HEK293 (cell line): Measurements from ENCODE around the gene ZDHHC13.
A peak's percentile ranks its signal among the peaks of the same experiment; 100 is the strongest.

Experiments
- CTCF ChIA-PET: fragments of 350-600 bp; formaldehyde crosslinking; extraction: SDS; loops from one replicate; lab custom pipeline; 2021; ENCODE audit warnings: antibody characterized with exemption; lab: Yijun Ruan, JAX
- POLR2A ChIA-PET: fragments of 300-600 bp; formaldehyde crosslinking; extraction: SDS; loops from one replicate; lab custom pipeline; 2020; ENCODE audit warnings: antibody characterized with exemption, inconsistent platforms; lab: Yijun Ruan, JAX
- H3K27ac ChIP-seq: fragments of 200-500 bp; sonication (Bioruptor generic); 2 replicates; pipeline ENCODE4 v1.5.1; 2014; ENCODE audit warnings: low read depth, low read length, control low read depth, inconsistent platforms; ENCODE audit errors: extremely low read depth
- H3K36me3 ChIP-seq, 2 experiments: fragments of 200-500 bp in 1 of 2; sonication (Bioruptor generic) in 1 of 2; 1 replicate in 1 of 2; 2 replicates in 1 of 2; pipeline ENCODE4 v1.5.1; 2014 to 2017; ENCODE audit warnings: inconsistent platforms in 2 of 2, low read length in 2 of 2; ENCODE audit not compliant: control insufficient read depth in 2 of 2, insufficient read depth in 1 of 2
- H3K4me1 ChIP-seq: fragments of 200-500 bp; sonication (Bioruptor generic); 2 replicates; pipeline ENCODE4 v1.5.1; 2014; ENCODE audit warnings: mild to moderate bottlenecking, low read length, inconsistent platforms; ENCODE audit not compliant: control insufficient read depth, insufficient read depth
- H3K4me3 ChIP-seq: 2 replicates; pipeline ENCODE4 v1.5.1; 2011; ENCODE audit warnings: low read depth, mild to moderate bottlenecking, control low read depth, low read length, moderate library complexity
- H3K9me3 ChIP-seq: fragments of 200-500 bp; sonication (Bioruptor generic); 2 replicates; pipeline ENCODE4 v1.5.1; 2014; ENCODE audit warnings: low read depth, low read length, inconsistent platforms; ENCODE audit not compliant: control insufficient read depth, insufficient read depth
- SETDB1 ChIP-seq: IDR thresholded peaks from one replicate; pipeline ENCODE4 v1.6.1; 2017; ENCODE audit warnings: mild to moderate bottlenecking, low read length, moderate library complexity, mixed read lengths; ENCODE audit not compliant: insufficient read length
- SP7 ChIP-seq: fragments of 450-650 bp; formaldehyde crosslinking; IDR thresholded peaks from 2 replicates; pipeline ENCODE4 v1.5.1; 2016; ENCODE audit warnings: missing biosample characterization, missing genetic modification characterization
- TRIM28 ChIP-seq: IDR thresholded peaks from 2 replicates; pipeline ENCODE4 v1.6.1; 2011; ENCODE audit warnings: low read length, control low read depth, borderline replicate concordance
- ZEB2 ChIP-seq: fragments of 450-650 bp; formaldehyde crosslinking; IDR thresholded peaks from 2 replicates; pipeline ENCODE4 v1.5.1; 2016; ENCODE audit warnings: missing biosample characterization, missing genetic modification characterization
- ZNF10 ChIP-seq: fragments of 450-650 bp; formaldehyde crosslinking; IDR thresholded peaks from 2 replicates; pipeline ENCODE4 v1.5.1; 2017; ENCODE audit warnings: missing biosample characterization, missing genetic modification characterization
- ZNF155 ChIP-seq: fragments of 450-650 bp; formaldehyde crosslinking; IDR thresholded peaks from 2 replicates; pipeline ENCODE4 v1.5.1; 2016; ENCODE audit warnings: missing biosample characterization, missing genetic modification characterization
- ZNF292 ChIP-seq: fragments of 450-650 bp; formaldehyde crosslinking; IDR thresholded peaks from 2 replicates; pipeline ENCODE4 v1.5.1; 2016; ENCODE audit warnings: low read depth, missing biosample characterization, missing genetic modification characterization, borderline replicate concordance
- ZNF549 ChIP-seq: fragments of 450-650 bp; IDR thresholded peaks from 2 replicates; pipeline ENCODE4 v1.5.1; 2018; ENCODE audit warnings: missing biosample characterization, missing genetic modification characterization, mild to moderate bottlenecking, inconsistent platforms, moderate library complexity
- ZNF600 ChIP-seq: fragments of 450-650 bp; formaldehyde crosslinking; IDR thresholded peaks from 2 replicates; pipeline ENCODE4 v1.5.1; 2016; ENCODE audit warnings: missing biosample characterization, missing genetic modification characterization
- TF ChIP-seq, protein P1 (sequence below): fragments of 450-650 bp; formaldehyde crosslinking; IDR thresholded peaks from 2 replicates; pipeline ENCODE4 v1.5.1; 2017; ENCODE audit warnings: missing biosample characterization, missing genetic modification characterization
- TF ChIP-seq, protein P2 (sequence below): fragments of 450-650 bp; formaldehyde crosslinking; IDR thresholded peaks from 2 replicates; pipeline ENCODE4 v1.5.1; 2016; ENCODE audit warnings: missing biosample characterization, missing genetic modification characterization, borderline replicate concordance
- TF ChIP-seq, protein P3 (sequence below): fragments of 450-650 bp; formaldehyde crosslinking; IDR thresholded peaks from 2 replicates; pipeline ENCODE4 v1.5.1; 2016; ENCODE audit warnings: missing biosample characterization, missing genetic modification characterization, low read depth
- TF ChIP-seq, protein P4 (sequence below): IDR thresholded peaks from 2 replicates; pipeline ENCODE4 v1.6.1; 2011; ENCODE audit warnings: mild to moderate bottlenecking, low read depth, low read length, borderline replicate concordance
- TF ChIP-seq, protein P5 (sequence below): fragments of 450-650 bp; formaldehyde crosslinking; IDR thresholded peaks from 2 replicates; pipeline ENCODE4 v1.5.1; 2016; ENCODE audit warnings: missing biosample characterization, missing genetic modification characterization

ZDHHC13 gene

DNA sequence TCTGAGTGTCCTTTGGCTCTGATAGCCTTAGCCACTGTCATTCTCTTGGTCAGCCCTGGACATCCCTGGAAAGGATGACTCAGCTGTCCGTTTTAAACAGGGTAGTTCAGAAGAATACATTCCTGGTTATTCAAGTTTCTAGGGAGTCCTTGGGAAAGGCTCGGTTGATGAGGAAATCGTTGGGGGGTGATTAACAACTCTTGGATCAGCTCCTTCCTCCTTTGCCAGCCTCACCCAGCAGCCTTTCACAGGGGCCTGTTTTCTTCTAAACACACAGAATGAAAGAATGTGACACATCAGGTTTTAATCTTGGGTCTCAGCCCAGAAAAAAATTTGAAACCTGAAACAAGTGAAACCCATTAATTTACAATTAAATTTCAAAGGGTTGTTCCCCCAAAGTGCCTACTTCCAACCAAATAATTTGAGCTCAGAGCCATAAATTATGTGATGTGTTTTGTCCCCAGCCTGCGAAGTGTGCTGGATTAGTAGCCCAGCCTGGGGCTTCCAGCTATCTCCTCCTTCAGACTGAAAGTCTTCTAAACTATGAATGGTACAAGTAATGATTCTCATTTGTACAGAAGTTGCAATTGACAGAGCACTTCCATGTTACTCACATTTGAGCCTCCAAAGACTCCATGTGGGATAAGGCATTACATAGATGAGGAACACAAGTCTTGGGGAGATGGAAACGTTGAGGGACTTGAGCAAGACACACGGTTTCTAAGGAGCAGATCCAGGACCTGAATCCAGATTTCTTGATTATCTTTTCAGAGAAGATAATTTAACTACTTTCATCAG, 37.1 kb upstream of the ZDHHC13 start:
- no peaks in the 10 kb centered on the region for H3K9me3 ChIP-seq
- H3K4me3 ChIP-seq, result no peak overlapping the region
- ChIA-PET POLR2A (no interaction called here), CTCF (interaction anchor here (0.6 to 6.1 kb wide), 7 partner anchors 11 to 474 kb away, joined by 3 to 40 read pairs (median 4); no protein-coding TSS in a partner anchor)
- TF ChIP-seq TRIM28 (no peak), SP7 (peak; percentile 52; the same call in 1 of the 2 replicates)
- TF ChIP-seq, all 188 proteins: peak for 1
- no peak overlapping the region for H3K27ac ChIP-seq
- H3K4me1 ChIP-seq, result no peaks in the 10 kb centered on the region
- H3K36me3 ChIP-seq, result no peaks in the 10 kb centered on the region

DNA sequence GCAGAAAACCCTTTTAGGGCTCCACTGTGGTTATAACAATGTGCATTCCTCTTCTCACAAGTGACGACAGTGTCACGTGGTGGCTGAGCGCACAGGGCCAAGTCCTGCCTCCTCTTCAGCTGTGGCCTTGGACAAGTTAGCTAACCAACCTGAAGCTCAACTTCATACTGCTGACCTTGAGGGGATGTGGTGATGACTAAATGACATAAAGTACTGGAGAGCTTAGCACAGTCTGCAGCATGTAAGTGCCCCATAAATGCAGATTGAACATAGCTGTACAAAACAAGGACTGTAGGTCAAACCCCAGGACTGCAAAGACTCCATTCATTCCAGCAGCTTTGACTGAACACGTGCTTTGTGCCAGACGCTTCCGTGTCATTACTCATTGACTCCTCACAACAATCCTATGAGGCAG, 36.4 kb upstream of the ZDHHC13 start:
- CTCF ChIA-PET, result interaction anchor here (0.6 to 6.1 kb wide), 8 partner anchors 12 to 473 kb away, joined by 3 to 40 read pairs (median 4); no protein-coding TSS in a partner anchor

DNA sequence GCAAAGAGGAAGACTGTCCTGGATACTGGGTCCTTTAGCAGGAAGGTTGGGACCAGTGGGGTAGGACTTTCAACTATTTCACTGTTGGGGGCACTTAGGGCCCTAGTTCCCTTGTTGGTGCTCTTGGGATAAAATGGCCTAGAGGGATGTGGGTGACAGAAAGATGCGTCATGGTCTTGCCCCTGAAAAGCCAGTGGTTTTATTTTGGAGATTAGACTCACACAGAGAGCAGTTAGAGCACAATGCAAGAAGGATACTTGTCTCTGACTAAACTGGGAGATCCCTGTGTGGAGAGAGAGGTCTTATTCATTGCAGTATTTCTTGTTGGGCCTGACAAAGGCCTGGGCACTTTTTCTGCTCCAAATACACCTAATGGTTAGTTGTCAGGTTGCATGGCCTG, 33.8 kb upstream of the ZDHHC13 start:
- POLR2A ChIA-PET, result no interaction called here
- Histone ChIP-seq H3K36me3 (no peaks in the 10 kb centered on the region), H3K4me1 (no peaks in the 10 kb centered on the region), H3K27ac (no peak overlapping the region), H3K9me3 (no peaks in the 10 kb centered on the region)
- CTCF ChIA-PET, result interaction anchor here (2.5 kb wide), 1 partner anchor 12 kb away, joined by 13 read pairs; no protein-coding TSS in a partner anchor
- TF ChIP-seq, protein P1, sequence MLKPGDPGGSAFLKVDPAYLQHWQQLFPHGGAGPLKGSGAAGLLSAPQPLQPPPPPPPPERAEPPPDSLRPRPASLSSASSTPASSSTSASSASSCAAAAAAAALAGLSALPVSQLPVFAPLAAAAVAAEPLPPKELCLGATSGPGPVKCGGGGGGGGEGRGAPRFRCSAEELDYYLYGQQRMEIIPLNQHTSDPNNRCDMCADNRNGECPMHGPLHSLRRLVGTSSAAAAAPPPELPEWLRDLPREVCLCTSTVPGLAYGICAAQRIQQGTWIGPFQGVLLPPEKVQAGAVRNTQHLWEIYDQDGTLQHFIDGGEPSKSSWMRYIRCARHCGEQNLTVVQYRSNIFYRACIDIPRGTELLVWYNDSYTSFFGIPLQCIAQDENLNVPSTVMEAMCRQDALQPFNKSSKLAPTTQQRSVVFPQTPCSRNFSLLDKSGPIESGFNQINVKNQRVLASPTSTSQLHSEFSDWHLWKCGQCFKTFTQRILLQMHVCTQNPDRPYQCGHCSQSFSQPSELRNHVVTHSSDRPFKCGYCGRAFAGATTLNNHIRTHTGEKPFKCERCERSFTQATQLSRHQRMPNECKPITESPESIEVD (tag by site-specific recombination), result no peak
- TF ChIP-seq, protein P2, sequence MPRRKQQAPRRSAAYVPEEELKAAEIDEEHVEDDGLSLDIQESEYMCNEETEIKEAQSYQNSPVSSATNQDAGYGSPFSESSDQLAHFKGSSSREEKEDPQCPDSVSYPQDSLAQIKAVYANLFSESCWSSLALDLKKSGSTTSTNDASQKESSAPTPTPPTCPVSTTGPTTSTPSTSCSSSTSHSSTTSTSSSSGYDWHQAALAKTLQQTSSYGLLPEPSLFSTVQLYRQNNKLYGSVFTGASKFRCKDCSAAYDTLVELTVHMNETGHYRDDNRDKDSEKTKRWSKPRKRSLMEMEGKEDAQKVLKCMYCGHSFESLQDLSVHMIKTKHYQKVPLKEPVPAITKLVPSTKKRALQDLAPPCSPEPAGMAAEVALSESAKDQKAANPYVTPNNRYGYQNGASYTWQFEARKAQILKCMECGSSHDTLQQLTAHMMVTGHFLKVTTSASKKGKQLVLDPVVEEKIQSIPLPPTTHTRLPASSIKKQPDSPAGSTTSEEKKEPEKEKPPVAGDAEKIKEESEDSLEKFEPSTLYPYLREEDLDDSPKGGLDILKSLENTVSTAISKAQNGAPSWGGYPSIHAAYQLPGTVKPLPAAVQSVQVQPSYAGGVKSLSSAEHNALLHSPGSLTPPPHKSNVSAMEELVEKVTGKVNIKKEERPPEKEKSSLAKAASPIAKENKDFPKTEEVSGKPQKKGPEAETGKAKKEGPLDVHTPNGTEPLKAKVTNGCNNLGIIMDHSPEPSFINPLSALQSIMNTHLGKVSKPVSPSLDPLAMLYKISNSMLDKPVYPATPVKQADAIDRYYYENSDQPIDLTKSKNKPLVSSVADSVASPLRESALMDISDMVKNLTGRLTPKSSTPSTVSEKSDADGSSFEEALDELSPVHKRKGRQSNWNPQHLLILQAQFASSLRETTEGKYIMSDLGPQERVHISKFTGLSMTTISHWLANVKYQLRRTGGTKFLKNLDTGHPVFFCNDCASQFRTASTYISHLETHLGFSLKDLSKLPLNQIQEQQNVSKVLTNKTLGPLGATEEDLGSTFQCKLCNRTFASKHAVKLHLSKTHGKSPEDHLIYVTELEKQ, result no peak
- TF ChIP-seq ZEB2 (no peak), ZNF10 (tag by site-specific recombination) (no peak), ZNF292 (tag by site-specific recombination) (no peak), SETDB1 (no peak), TRIM28 (no peak), ZNF155 (tag by site-specific recombination) (no peak), ZNF600 (tag by site-specific recombination) (no peak)
- TF ChIP-seq, protein P3, sequence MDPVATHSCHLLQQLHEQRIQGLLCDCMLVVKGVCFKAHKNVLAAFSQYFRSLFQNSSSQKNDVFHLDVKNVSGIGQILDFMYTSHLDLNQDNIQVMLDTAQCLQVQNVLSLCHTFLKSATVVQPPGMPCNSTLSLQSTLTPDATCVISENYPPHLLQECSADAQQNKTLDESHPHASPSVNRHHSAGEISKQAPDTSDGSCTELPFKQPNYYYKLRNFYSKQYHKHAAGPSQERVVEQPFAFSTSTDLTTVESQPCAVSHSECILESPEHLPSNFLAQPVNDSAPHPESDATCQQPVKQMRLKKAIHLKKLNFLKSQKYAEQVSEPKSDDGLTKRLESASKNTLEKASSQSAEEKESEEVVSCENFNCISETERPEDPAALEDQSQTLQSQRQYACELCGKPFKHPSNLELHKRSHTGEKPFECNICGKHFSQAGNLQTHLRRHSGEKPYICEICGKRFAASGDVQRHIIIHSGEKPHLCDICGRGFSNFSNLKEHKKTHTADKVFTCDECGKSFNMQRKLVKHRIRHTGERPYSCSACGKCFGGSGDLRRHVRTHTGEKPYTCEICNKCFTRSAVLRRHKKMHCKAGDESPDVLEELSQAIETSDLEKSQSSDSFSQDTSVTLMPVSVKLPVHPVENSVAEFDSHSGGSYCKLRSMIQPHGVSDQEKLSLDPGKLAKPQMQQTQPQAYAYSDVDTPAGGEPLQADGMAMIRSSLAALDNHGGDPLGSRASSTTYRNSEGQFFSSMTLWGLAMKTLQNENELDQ (tag by site-specific recombination), result no peak
- TF ChIP-seq, protein P4, sequence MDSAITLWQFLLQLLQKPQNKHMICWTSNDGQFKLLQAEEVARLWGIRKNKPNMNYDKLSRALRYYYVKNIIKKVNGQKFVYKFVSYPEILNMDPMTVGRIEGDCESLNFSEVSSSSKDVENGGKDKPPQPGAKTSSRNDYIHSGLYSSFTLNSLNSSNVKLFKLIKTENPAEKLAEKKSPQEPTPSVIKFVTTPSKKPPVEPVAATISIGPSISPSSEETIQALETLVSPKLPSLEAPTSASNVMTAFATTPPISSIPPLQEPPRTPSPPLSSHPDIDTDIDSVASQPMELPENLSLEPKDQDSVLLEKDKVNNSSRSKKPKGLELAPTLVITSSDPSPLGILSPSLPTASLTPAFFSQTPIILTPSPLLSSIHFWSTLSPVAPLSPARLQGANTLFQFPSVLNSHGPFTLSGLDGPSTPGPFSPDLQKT, result no peak
- TF ChIP-seq, protein P5, sequence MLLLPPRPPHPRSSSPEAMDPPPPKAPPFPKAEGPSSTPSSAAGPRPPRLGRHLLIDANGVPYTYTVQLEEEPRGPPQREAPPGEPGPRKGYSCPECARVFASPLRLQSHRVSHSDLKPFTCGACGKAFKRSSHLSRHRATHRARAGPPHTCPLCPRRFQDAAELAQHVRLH (tag by site-specific recombination), result no peak
- TF ChIP-seq, all 188 proteins: peak for 0
- H3K4me3 ChIP-seq, result no peak overlapping the region

More for the DNA sequence above, 36.4 kb upstream of the ZDHHC13 start:
- H3K36me3 ChIP-seq, result no peaks in the 10 kb centered on the region
- H3K4me3 ChIP-seq, result no peak overlapping the region
- POLR2A ChIA-PET, result no interaction called here
- TF ChIP-seq TRIM28, result no peak
- TF ChIP-seq ZNF549 (tag by site-specific recombination), result no peak
- TF ChIP-seq, all 188 proteins: peak for 0
- H3K27ac ChIP-seq, result no peak overlapping the region
- H3K4me1 ChIP-seq, result no peaks in the 10 kb centered on the region
- H3K9me3 ChIP-seq, result no peaks in the 10 kb centered on the region
